SH-SY5Y (cell line): ENCODE measurements around the gene RABL2B.
"Not testable (repeated sequence)": the region's sequence is repeated elsewhere in the genome, so short reads cannot be mapped to it uniquely, and the experiment has no call there.

Experiments
- GATA2 ChIP-seq: IDR thresholded peaks from 2 replicates; pipeline ENCODE4 v1.6.1; 2011; ENCODE audit warnings: mild to moderate bottlenecking, low read depth, low read length
- GATA3 ChIP-seq: IDR thresholded peaks from 2 replicates; pipeline ENCODE4 v1.6.1; 2011; ENCODE audit warnings: low read depth, mild to moderate bottlenecking, low read length, moderate library complexity

RABL2B gene

GRCh38 chr22:50783033-50783879, at the start of gene RABL2B:
Gene RABL2B (minus strand): TSS chr22:50783636. CDS start chr22:50782294, 1,342 bp downstream.
- TF ChIP-seq GATA2, GATA3: not testable (repeated sequence)

- 0 out of 2 replicates have a peak, but pooled peaks have one; percentile 6 for TF ChIP-seq GATA2
Measured at GRCh38 chr22:50756949-50757491, 26.4 kb downstream of the RABL2B start.

GRCh38 chr22:50739894-50740293, 43.5 kb downstream of the RABL2B start:
- no peak for TF ChIP-seq GATA3

GRCh38 chr22:50739279-50739691, 44.2 kb downstream of the RABL2B start:
- TF ChIP-seq GATA3 (no peak), GATA2 (no peak)

- TF ChIP-seq GATA2 = no peak
- TF ChIP-seq GATA3 = no peak
Measured at GRCh38 chr22:50738649-50739227, 44.7 kb downstream of the RABL2B start.

GRCh38 chr22:50737728-50738648, 45.4 kb downstream of the RABL2B start, which contains the start of gene ACR:
Gene ACR (plus strand): TSS chr22:50738204. CDS start chr22:50738236, 32 bp downstream.
- TF ChIP-seq GATA2 (no peak), GATA3 (no peak)

- TF ChIP-seq GATA3 (no peak), GATA2 (no peak)
Measured at GRCh38 chr22:50735739-50736030, 47.8 kb downstream of the RABL2B start.

- TF ChIP-seq GATA2 (no peak), GATA3 (no peak)
Measured at GRCh38 chr22:50734986-50735738, 48.3 kb downstream of the RABL2B start.

GRCh38 chr22:50734343-50734771, 49.1 kb downstream of the RABL2B start:
- TF ChIP-seq GATA3 = no peak
- TF ChIP-seq GATA2 = no peak

- TF ChIP-seq GATA2 = no peak
Measured at GRCh38 chr22:50733521-50734342, 49.7 kb downstream of the RABL2B start.

- TF ChIP-seq GATA3 = no peak
- TF ChIP-seq GATA2 = no peak
Measured at GRCh38 chr22:50732681-50733080, 50.8 kb downstream of the RABL2B start.

GRCh38 chr22:50731811-50732624, 51.4 kb downstream of the RABL2B start:
- TF ChIP-seq GATA2 (no peak), GATA3 (no peak)
